NT2/D1 (cell line): Measurements from ENCODE around the gene ZNF354B.
A peak's percentile ranks its signal among the peaks of the same experiment; 100 is the strongest.

Experiments
- DNase-seq: peaks from one replicate; pipeline ENCODE4 v3.0.0-alpha.2; 2011; ENCODE audit warnings: low read depth, low spot score
- H3K27me3 ChIP-seq: 2 replicates; pipeline ENCODE4 v1.6.0; 2011; ENCODE audit warnings: mild to moderate bottlenecking; ENCODE audit not compliant: insufficient read length, insufficient read depth
- H3K36me3 ChIP-seq: 2 replicates; pipeline ENCODE4 v1.6.1; 2011; ENCODE audit warnings: mild to moderate bottlenecking, low read length, mixed read lengths; ENCODE audit not compliant: insufficient read depth, insufficient read length
- H3K4me1 ChIP-seq: 2 replicates; pipeline ENCODE4 v1.5.1; 2011; ENCODE audit not compliant: insufficient read depth, insufficient read length
- H3K4me3 ChIP-seq: 2 replicates; pipeline ENCODE4 v1.5.1; 2011; ENCODE audit warnings: low read depth; ENCODE audit not compliant: insufficient read length
- H3K9ac ChIP-seq: 2 replicates; pipeline ENCODE4 v1.6.0; 2011; ENCODE audit warnings: low read depth; ENCODE audit not compliant: insufficient read length
- H3K9me3 ChIP-seq: 2 replicates; pipeline ENCODE4 v1.5.1; 2011; ENCODE audit warnings: mild to moderate bottlenecking, low read length; ENCODE audit not compliant: insufficient read depth
- SUZ12 ChIP-seq: IDR thresholded peaks from 2 replicates; pipeline ENCODE4 v1.6.1; 2011; ENCODE audit not compliant: insufficient read length, insufficient read depth; ENCODE audit errors: extremely low read depth
- YY1 ChIP-seq: IDR thresholded peaks from 2 replicates; pipeline ENCODE4 v1.6.1; 2011; ENCODE audit not compliant: insufficient read length, insufficient read depth
- ZNF274 ChIP-seq: IDR thresholded peaks from 2 replicates; pipeline ENCODE4 v1.6.1; 2011; ENCODE audit warnings: mild to moderate bottlenecking, low read depth, low read length

ZNF354B gene

DNA sequence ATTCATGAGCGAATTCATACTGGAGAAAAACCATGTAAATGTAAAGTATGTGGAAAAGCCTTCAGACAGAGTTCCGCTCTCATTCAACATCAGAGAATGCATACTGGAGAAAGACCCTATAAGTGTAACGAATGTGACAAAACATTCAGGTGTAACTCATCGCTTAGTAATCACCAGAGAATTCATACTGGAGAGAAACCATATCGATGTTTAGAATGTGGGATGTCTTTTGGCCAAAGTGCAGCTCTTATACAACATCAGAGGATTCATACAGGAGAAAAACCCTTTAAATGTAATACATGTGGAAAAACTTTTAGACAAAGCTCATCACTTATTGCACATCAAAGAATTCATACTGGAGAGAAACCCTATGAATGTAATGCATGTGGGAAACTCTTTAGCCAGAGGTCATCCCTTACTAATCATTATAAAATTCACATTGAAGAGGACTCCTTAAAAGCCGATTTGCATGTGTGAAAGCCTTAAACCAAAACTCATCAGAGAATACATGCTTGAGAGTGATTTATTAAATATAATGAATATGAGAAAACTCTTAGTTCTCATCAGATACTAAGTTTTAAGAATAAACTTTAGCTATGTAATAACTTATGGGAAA is 24.2 kb downstream of the ZNF354B start:
- peak; percentile 58 for TF ChIP-seq ZNF274
- TF ChIP-seq SUZ12, result no peak
- no peak for TF ChIP-seq YY1
- H3K27me3 ChIP-seq, result no peaks in the 10 kb centered on the region
- DNase-seq, result no peak

DNA sequence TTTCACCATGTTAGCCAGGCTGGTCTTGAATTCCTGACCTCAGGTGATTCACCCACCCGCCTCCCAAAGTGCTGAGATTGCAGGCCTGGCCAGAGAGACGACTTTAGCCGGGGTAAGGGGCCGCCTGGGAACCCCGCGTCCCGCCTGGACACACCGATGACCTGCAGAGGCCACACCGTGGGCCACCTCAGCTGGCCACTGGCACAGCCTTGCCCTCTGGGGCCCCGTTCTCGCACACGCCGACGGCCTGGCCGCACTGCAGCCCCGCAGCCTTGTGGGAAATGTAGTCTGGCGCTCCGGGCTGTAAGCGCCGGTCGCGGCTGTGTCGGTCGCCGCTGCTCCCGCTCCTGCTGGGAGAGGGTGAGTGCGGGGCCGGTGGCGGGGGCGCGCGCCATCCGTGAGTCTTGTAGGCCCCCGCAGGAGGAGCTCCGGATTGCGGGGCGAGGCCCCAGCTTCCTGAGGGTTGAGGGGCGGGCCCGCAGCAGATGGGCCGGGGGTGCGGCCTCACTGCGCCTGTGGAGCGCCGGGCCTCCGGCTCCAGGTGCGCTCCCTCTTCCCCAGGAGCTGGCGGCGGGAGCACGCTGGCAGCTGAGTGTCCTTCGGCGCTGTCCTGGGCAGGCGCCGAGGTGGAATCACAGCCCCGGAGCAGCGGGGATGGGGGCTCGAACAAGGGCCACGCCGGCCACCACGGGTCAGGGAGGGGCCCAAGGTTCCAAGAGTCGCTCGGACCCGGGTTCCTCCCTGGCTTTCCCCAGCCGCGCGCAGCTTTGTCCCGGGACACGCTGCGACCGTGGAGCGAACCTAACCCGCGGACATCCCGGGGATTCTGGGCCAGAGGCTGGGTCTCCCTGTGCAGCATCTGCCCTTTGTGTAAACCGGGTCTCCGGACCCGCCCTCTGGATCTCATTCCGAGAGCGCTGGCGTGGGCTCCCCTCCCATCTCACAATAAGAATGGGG is 36.1 kb downstream of the ZNF354B start, which contains the start of gene ZFP2:
ZFP2 (plus strand) TSS at position 299 of the 957 bp plus-strand sequence. CDS start 35,401 bp downstream, outside the sequence.
- no peaks in the 10 kb centered on the region for H3K4me1 ChIP-seq
- no peaks in the 10 kb centered on the region for H3K27me3 ChIP-seq
- peak within 1 kb of the TSS; percentile 88 for H3K9ac ChIP-seq
- H3K9me3 ChIP-seq, result no peaks in the 10 kb centered on the region
- peak within 1 kb of the TSS; percentile 77 for H3K4me3 ChIP-seq
- TF ChIP-seq YY1, result no peak
- peak; percentile 49 for DNase-seq
- no peaks in the 10 kb centered on the region for H3K36me3 ChIP-seq

More for the DNA sequence above, 24.2 kb downstream of the ZNF354B start:
- no peaks in the 10 kb centered on the region for H3K4me1 ChIP-seq
- H3K36me3 ChIP-seq, result peaks cover 60% of the 10 kb centered on the region
- peaks cover 85% of the 10 kb centered on the region for H3K9me3 ChIP-seq
- H3K4me3 ChIP-seq, result no peak overlapping the region
- H3K9ac ChIP-seq, result no peak overlapping the region

DNA sequence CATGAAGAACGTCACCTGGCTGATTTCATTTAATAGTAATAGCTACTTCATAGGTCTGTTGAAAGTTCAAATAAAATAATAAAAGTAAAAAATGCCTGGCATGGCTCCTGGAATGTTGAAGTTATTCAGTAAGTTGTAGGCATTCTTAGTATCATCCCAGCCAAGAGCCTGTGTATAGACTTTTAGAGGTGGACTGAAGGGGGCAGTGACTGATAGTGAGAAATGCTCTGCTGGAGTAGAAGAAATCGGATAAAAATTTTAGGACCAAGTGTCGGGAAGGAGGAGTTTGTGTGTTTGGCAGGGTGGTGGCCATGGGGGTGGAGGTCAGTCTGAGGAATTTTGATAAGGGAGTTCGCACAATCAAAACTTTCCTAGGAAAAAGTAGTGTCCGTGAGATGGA is 39.5 kb downstream of the ZNF354B start:
- DNase-seq, result no peak
- H3K4me3 ChIP-seq, result no peak overlapping the region
- H3K9ac ChIP-seq, result no peak overlapping the region
- H3K36me3 ChIP-seq, result no peaks in the 10 kb centered on the region
- H3K9me3 ChIP-seq, result no peaks in the 10 kb centered on the region; the same call in 1 of the 2 replicates
- no peaks in the 10 kb centered on the region for H3K27me3 ChIP-seq
- no peaks in the 10 kb centered on the region for H3K4me1 ChIP-seq
- TF ChIP-seq SUZ12 (no peak), YY1 (no peak), ZNF274 (no peak)

DNA sequence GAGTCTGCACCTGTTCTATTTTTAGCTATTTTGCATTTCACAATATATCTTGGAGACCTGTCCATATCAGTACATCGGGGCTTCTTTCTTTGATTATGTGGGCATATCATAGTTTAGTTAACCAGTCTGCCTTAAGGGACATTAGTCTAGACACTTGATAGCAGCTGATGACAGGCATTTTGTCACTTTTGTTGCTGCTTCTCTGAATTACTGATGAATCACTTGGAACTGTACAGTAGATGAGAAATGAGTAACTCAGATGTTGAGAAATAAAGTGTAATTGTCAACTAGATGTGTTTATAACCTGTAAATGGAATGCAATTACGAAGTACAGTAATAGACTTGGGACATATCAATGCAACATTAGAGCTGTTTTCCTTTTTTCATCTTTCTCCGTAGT is 43.1 kb downstream of the ZNF354B start:
- no peak for DNase-seq

DNA sequence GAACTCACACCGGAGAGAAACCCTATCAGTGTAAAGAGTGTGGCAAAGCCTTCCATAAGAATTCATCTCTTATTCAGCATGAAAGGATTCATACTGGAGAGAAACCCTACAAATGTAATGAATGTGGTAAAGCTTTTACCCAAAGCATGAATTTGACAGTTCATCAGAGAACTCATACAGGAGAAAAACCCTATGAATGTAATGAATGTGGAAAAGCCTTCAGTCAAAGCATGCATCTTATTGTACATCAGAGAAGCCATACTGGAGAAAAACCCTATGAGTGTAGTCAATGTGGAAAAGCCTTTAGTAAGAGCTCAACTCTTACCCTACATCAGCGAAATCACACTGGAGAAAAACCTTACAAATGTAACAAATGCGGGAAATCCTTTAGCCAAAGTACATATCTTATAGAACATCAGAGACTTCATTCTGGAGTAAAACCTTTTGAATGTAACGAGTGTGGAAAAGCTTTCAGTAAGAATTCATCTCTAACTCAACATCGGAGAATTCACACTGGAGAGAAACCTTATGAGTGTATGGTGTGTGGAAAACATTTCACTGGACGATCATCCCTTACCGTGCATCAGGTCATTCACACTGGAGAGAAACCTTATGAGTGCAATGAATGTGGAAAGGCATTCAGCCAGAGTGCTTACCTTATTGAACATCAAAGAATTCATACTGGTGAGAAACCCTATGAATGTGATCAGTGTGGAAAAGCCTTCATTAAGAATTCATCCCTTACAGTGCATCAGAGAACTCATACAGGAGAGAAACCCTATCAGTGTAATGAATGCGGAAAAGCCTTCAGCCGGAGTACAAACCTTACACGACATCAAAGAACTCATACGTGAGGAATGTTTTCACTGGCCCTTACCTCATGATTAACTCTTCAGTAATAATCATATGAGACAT is 72.3 kb downstream of the ZNF354B start:
- Histone ChIP-seq H3K36me3 (no peaks in the 10 kb centered on the region), H3K9me3 (peaks cover 97% of the 10 kb centered on the region), H3K9ac (no peak overlapping the region), H3K4me1 (no peaks in the 10 kb centered on the region), H3K4me3 (no peak overlapping the region), H3K27me3 (no peaks in the 10 kb centered on the region)
- TF ChIP-seq ZNF274 (peak; percentile 95), YY1 (no peak), SUZ12 (no peak)
- DNase-seq, result no peak

More for the DNA sequence above, 43.1 kb downstream of the ZNF354B start:
- Histone ChIP-seq H3K9ac (no peak overlapping the region), H3K9me3 (no peaks in the 10 kb centered on the region; the same call in 1 of the 2 replicates), H3K27me3 (no peaks in the 10 kb centered on the region), H3K36me3 (no peaks in the 10 kb centered on the region), H3K4me3 (no peak overlapping the region), H3K4me1 (no peaks in the 10 kb centered on the region)
- TF ChIP-seq YY1 (no peak), SUZ12 (no peak), ZNF274 (no peak)
